CD4-positive, alpha-beta T cell treated with Interleukin-17A for 1 hour (primary cell): ENCODE results near the gene GDAP1L1.
A peak's percentile ranks its signal among the peaks of the same experiment; 100 is the strongest.
"Not testable (repeated sequence)": the region's sequence is repeated elsewhere in the genome, so short reads cannot be mapped to it uniquely, and the experiment has no call there.

Experiments
- DNase-seq: peaks from one replicate; pipeline ENCODE4 v3.0.0-alpha.2; 2020

GDAP1L1 gene

GRCh38 chr20:44306927-44307326 is 59.8 kb downstream of the GDAP1L1 start:
- DNase-seq = no peak

DNA sequence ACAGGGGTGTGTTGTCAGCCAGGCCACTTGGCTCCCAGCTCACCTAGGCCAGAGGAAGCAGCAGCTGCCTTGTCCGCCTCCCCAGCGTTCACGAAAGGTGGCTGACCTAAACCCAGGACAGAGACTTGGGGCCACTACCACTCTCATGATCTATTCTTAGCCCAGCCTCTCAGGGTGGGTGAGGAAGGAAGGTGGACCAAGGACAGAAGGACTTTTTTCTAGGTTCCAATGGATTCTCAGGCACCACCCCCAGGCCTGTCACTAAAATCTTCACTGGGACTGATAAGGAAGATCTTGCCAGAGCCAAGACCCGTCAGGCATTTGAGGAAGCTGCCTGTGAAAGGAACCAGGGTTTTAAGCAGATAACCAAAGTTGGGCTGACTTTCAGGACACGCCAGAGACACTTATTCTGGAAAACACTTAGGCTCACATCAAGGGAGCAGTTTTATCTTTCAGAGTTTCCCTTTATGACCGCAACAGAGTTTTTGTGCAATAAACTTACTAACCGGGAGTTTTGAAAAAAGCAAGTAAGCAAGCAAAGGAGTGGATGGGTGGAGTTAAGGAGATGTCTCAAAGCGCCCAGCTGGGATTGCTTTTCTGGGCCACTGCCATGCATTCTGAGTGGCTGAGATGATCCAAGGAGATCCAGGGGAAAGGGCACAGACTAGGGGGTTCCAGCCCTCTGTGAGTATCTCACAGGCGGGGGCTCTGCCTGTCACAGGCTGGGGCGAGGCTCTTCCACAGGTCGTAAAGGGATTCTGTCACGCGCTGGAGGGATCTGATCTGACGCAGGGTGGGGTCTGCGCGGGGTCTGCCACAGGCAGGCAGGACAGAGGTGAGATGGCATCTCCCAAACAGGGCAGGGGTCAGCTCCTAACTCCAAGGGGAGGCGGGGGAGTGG is 62.9 kb downstream of the GDAP1L1 start:
- no peak for DNase-seq

GRCh38 chr20:44310664-44311639 is 63.8 kb downstream of the GDAP1L1 start, which contains the start of gene FITM2:
Gene FITM2, minus strand, starts transcription at chr20:44311202. Its CDS starts 54 bp downstream, at chr20:44311148.
- peak; percentile 98 for DNase-seq

DNA sequence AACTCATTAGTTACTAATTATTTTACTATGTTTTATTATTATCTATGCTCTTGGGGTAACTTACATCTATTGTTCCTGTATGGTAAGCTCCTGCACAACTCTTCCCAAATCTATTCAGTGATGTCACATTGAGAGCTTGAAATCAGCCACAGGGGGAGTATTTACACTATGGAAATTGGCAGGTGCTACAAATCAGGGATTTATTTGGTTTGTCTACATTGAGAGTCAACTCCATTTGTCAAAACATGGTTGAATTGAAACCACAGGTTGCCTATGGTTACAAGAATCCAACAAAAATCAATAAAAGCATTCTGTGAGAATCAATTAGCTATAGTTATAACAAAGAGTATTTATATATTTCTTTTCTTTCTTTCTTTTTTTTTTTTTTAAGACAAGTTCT is 67.8 kb downstream of the GDAP1L1 start:
- DNase-seq = no peak

DNA sequence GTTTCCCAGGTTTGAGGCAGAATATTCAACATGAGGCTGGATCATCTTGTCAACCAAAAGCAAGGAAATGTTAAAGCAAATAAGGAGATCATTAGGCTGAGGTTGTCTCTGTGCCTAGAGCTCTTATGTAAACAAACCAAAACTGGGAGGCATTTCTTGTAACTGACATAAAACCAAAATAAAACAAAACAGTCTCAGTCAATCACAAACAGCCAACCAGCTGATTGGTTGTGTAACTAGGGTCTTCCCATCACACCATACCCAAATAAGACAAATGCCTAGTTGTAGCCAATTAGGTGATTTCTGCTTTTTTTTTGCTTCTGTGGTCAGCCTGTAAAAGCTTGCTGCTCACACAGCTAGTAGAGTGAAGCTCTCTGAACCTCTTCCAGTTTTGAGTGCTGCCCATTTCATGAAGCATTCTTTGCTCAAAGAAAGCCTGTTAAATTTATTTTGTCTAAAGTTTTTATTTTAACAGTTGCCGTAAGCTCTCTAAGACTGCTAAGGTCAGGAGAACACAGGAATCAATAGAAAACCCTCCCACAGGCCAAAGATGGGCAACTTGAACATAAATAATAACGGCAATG is 72.8 kb downstream of the GDAP1L1 start:
- DNase-seq = no peak

DNA sequence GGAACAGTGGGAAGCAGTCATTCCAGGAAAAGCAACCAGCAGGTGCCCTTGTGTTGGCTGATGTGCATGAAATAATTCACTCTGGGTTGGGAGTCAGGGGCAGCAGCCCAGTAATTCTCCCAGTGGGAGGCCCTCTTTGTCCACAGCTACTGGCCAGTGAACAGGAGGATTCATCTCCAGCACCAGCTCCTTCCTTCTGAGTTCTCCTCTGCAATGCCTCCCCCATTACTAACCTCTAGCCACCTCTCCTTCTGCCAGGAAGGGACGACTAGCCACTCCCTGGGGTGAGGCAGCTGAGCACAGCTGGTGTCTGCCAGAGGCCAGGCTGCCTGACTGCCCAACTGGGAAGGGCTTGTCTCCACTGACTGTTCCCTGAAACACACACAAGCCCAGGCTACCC is 77.2 kb downstream of the GDAP1L1 start:
- no peak for DNase-seq

GRCh38 chr20:44326391-44327159 is 79.5 kb downstream of the GDAP1L1 start:
- DNase-seq = no peak

DNA sequence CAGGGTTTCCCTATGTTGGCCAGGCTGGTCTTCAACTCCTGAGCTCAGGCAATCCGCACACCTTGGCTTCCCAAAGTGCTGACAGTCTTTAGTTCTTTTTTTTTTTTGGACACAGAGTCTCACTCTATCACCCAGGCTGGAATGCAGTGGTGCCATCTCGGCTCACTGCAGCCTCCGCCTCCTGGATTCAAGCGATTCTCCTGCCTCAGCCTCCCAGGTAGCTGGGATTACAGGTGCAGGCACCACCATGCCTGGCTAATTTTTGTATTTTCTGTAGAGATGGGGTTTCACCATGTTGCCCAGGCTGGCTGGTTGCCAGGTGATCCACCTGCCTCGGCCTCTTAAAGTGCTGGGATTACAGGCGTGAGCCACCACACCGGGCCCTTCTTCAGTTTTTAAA is 80.6 kb downstream of the GDAP1L1 start:
- DNase-seq = not testable (repeated sequence)

GRCh38 chr20:44328428-44328827 is 81.3 kb downstream of the GDAP1L1 start:
- DNase-seq = no peak
